Central memory CD4-positive, alpha-beta T cell (primary cell): ENCODE measurements around the gene HES7.

Experiments
- DNase-seq: peaks from one replicate; pipeline ENCODE4 v3.0.0; 2022

HES7 gene

DNA sequence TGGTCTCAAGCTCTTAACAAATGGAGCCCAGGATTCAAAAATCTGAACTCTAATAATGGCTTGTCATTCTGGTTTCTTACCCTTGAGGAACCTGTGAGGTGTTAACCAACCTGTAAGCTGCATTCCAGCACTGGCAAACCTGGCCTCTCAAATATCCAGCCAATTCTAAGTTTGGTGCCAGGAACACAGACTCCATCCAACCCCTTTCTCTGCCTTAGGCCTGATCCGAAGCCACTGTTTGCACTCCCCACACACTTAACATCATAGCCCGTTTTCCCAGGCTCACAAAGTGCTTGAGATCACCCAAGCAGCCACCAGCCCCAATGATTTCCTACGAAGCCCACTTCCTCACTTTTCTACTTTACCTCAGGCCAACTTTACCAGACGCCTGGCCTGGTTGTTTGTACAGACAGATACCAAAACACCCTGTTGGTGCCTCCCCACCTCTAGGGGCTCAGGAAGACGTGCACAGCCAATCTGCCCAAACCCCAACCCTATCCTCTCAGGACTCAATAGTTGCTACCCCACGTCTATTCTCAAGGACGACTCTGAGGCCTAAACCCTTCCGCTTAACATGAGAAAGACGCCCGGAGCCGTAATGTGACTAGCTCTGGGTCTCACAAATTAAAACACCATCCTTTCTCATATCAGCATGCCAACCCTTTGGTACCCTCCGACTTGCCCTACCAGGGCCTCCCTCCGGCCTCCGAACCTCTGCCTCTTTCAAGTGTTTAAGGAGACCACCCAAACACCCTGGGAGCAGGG is 31.5 kb upstream of the HES7 start:
- peak; percentile 37 for DNase-seq

DNA sequence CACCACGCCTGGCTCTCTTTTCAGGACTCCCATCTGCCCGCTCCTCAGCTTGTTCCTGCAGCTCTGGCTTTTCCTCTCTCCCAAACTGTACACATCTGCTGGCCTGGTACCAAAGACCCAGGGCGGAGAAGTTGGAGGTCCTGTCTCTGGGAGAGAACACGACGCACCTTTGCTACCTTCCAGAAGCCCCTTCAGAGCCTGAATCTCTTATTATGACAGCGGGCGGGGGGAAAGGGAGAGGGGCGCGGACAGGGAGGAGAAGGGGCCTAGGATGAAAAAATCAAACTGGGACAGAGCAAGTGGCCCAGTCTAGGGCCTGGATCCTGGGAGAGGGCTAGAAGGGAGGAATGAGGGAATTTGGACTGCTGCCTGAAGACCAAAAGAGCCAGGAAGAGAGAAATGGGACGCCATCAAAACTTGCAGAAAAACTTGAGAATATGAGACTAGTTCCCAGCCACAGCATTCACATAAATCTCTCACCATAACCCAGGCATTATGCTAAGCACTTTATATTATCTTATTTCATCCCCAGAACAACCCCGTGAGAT is 30.8 kb upstream of the HES7 start:
- no peak for DNase-seq

DNA sequence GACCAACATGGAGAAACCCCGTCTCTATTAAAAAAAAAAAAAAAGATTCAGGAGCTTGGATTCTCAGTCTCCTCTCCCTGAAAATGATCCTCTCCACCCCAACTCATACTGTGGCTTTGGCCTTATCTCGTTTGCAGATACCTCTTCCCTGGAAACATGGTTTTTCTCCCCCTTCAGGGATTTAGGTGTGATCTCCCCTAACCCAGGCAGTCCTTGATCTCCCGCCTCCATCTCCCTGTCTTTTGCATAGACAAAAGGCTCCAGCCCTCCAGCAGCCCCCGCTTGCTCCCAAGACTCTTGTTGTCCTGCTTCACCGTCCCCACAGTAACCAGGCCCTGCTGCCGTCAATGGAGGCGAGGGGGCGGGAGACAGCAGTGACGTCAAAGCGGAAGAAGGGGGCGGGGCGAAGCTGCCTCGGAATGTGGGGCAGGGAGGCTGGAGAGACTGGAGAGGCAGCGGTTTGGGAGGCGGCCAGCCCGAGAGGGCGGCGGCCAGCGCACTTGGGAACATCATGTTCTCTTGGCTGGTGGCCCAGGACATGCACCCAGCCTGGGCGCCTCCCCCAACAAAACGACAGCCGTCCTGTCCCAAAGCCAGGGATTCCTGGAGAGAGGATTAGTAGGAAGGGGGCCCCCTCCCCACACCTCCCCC is 30.2 kb upstream of the HES7 start:
- peak; percentile 95 for DNase-seq

DNA sequence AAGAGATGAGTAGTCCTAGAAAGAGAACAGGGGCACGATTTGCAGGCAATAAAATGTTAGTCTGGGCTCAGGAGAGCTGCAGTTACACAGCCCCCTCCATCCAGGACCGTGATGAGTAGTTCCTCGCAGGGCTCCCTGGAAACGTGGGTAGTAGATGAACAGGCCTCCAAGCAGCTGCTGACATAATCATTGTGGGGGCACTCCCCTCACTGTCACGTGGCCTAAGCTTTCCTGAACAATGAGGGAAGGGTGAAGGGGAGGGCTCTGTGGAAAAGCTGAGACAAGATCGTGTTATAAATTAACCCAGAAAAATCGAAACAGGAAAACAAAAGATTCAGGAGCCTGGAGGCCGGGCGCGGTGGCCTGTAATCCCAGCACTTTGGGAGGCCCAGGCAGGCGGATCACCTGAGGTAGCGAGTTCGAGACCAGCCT is 29.6 kb upstream of the HES7 start:
- peak; percentile 37 for DNase-seq

DNA sequence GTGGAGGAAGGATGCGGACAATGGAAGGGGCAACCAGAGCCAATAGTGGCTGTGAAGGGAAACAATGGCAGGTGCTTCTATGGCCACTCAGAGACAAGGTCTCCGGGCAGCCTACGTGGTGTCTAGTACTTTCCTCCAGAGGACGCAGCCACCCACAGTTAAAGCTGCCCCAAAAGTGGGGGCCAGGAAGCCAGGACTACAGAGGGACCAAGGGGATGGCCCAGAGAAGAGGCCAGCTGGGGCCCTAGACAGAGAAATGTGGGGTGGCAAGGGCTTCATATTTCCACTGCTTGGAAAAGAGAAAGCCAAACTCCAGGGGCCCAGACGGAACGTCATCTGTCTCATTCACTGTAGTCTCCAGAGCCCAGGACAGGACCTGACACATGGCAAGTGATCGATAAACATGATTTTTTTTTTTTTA is 29.1 kb upstream of the HES7 start:
- no peak for DNase-seq

DNA sequence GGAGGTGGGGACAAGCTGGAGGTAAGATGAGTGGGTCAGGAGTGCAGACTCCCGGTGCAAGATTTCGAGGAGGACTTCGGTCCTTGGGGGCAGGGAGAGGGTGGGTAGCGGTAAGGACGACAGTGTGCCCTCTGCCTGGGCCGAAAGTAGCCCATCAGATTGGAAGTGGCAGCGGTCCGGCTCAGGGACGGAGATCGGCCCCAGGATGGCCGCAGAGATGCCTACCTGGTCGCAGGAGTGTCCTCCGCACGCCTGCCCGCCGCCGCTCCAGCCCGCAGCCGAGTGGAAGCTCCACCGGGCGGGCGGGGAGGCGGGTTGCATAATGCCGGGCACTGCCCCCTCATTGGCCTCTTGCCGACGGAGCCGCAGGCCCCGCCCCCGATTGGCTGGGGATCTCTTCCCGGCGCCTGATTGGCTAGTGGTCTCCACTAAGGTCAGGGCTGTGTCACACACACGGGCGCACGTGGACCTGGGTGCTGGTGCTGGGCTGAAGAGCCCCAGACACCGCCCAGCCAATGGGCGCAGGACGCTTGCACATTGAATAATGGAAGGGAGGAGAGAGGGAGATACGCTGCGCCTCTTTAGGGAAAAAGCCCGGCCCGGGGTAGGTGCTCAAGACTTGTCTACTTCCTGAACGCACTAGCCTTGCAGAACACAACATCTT is 28.3 kb upstream of the HES7 start, which contains the start of gene PER1:
Gene PER1, minus strand, starts transcription at position 293 of the 664 bp plus-strand sequence. CDS start 1,698 bp downstream, outside the sequence.
- DNase-seq, result peak; percentile 85

DNA sequence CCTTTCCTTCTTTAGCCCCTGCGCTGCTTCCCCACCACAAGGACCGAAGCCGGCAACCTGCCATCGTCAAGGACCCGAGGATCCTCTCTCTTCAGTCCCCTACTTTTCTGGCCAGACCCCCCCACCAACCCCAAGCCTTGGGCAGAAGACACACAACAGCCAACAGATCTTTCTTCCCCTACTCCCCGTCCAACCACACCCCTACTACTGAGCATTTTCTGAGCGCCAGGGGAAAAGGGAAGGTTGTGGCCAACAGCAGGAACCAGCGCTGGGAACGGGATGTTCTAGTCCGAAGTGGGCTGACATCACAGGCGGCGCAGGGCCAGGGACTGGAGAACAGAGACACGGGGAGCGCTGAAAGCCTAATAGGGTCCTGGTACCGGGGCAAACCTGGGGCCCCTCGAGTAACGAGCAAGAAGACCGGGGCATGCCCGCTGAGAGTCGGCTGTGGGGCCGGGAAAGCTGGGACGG is 27.8 kb upstream of the HES7 start:
- no peak for DNase-seq

DNA sequence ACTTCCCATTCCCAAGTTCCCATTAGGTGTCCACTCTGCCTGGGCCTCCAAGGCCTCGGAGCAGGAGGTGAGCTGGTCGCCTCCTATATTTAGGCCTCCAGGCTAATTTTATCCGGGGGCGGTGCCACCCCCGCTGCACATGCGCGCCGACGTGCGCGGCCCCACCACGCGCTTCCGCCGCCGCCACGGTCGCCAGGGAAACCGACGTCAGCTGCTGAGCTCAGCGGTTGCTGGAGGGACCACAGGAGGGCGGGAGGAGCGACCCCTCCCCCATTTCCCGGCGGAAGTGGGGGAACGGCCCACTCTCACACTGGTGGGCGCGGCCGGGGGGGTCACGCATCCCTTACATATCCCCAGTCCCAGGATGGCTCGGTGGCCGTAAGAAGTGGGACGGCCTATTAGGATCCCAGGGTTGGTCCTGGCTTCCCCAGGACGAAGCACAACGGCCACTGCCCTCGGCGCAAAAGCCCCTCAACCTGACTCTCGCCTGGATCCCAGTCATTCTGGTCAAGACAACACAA is 27.3 kb upstream of the HES7 start:
- peak; percentile 93 for DNase-seq

DNA sequence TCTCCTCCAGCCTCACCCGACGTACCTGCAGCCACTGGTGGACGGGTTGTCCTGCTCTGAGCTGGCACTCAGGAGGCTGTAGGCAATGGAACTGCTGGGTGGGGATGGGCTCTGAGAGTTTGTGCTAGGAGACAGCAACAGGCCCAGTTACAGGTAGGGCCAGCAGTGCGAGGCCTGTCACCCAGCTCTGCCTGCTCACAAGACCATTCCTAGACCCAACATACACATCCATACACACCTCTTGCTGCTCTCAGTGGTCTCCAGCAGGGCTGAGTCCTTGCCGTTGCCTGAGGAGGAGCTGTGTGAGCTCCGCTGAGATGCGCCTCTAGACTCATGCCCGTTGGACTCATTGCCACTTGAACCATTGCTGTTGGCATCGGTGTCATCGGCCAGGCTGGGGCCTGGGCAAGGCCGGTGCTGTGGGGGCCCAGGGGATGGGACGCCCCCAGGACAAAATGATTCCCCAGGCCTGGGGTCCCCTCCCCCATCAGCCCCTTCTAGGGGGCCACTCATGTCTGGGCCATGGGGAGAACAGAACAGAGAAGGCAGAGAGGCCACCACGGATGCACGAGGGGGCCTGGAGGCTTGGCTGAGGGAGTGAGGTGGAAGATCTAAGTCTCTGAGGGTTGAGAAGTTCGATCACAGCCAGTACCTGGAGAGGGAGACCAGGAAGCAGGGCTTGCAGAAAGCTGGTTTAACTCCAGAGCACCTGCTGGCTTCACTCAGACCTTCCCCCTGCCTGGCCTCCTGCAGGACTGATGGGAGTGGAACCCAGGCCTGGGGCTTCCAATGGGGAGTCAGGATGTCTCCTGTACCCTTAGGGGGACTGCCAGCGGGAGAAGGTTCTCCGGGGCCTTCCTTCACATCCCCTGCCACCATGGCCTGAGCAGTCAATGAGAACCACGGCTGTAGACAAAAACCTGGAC is 26.6 kb upstream of the HES7 start:
- DNase-seq, result no peak

DNA sequence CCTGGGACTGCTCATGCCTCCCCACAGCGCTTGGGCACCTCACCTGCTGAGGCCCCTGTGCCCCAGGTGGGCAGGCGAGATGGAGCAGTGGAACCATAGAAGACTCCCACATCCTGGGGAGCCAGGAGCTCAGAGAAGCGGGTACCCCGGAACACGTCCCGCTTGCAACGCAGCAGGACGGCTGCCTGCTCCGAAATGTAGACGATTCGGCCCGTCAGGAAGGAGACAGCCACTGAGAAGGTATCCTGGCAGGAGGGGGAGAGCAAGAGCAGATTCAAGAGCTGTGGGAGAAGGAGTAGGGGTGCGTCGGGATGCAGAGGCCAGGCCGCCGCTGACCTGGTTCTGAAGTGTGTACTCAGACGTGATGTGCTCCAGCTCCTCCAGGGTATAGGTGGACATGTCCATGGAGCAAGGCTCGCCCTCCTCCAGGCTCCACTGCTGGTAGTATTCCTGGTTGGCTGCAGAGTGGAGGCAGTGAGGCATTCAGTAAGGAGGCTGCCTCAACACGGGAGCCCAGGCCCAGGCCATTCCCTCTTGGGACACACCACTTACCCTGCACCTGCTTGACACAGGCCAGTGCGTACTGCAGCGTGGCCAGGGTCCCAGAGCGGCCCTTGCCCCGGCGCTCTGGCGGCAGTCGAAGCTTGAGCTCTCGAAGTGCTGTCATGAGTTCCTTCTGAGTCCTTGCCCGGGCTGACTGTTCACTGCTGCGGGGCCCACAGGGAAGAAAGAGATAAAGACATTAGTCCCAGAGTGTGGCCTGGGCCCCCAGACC is 25.7 kb upstream of the HES7 start:
- no peak for DNase-seq

DNA sequence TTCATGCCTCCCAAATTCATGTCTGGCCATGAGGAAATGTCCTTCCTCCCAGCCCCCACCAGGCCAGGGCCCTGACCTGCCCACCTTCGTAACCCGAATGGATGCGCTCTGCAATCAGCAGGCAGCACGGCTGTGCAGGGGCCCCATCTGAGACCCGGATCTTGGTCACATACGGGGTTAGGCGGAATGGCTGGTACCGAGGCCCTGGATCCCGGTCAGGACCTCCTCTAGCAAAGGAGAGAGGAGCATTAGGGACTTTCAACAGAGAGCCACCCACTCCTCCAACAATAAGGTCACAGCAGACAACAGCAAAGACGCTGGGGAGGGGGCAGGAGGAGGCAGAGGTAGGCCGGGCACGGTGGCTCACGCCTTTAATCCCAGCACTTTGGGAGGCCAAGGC is 24.7 kb upstream of the HES7 start:
- no peak for DNase-seq

DNA sequence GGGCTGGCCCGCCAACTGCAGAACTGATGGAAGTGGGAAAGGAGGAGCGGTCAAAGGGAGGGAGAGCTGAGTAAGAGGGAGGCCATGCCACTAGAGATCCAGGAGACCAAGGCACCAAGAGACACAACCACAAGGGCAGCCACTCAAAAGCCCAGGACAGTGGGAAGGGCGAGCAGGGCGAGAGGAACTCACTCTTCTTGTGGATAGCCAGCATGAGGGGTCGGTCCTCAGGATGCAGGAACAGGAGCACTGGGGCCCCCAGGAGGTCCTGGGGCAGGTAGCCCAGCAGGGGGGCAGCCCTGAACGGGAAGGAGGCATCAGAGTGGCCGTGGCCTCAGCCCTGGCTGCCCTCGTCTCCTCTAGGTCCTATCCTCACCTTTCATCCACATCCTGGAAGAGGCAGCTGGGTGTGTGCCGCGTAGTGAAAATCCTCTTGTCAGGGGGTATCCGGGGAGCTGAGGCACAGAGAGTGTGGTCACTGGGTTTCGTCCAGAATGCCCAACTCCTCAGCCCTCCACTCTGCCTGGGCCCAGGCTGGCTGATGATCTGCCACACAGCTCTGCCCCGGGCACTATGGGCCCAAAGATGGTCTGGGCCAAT is 24.0 kb upstream of the HES7 start:
- no peak for DNase-seq

DNA sequence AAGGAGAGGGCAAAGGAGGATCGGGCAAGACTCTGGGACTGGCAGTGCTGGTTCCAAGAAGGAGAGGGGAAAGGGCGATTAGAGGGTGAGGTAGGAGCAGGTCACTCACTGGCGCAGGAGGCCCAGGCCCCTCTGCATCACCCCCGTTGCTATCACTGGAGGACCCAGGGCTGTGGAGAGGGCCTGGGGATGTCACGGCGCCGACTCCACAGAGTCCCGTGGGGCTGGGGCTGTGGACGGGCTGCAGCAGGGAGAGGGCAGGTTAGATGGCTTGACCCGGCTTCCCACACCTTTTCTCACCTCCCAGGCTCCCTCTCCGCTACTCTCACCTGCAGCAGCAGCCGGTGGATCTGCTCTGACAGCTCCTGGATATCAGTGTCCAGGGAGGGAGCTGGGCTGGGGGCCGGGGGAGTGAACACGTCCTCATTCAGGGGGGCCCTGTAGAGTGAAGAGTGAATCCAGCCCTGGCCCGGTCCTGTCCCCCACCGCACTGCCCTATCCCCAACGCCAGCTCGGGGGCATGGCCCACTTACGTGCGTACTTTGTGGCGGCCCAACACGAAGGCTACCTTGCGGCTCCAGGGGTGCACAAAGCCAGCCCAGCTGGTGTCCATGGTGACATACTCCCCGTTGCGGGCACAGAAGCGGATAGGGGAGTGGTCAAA is 23.4 kb upstream of the HES7 start:
- no peak for DNase-seq

DNA sequence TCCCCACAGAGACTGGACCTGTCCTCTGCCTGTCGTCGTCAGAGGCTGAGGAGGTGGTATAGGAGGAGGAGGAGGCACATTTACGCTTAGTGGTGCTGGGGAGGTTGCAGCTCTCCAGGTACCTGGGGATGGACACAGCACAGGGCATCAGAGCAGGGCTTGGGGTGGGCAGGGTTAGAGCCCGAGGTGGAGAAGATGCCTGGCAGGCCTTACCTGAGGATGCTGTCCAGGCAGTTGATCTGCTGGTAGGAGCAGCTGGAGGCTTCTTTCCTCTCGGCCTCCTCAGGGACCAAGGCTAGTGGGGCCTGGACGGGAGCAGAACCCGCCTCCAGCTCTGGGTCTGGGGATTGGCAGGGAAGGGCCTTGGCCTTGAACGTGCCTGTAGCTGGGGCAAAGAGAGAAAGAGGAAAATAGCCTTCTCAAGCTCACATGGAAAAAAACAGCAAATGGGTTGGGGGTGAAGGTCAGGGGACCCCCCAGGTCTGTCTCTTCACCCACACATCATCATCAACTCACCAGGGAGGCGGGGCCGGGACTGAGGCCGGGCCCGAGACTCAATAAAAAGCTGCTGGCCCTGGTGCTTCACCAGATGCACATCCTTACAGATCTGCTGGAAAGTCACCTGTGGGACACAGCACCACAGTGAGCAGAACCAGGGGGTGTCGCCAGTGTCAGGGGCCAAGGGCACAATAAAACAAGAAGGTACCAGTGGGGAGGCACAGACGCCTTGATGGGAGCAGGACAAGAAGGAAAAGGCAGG is 22.7 kb upstream of the HES7 start:
- no peak for DNase-seq

DNA sequence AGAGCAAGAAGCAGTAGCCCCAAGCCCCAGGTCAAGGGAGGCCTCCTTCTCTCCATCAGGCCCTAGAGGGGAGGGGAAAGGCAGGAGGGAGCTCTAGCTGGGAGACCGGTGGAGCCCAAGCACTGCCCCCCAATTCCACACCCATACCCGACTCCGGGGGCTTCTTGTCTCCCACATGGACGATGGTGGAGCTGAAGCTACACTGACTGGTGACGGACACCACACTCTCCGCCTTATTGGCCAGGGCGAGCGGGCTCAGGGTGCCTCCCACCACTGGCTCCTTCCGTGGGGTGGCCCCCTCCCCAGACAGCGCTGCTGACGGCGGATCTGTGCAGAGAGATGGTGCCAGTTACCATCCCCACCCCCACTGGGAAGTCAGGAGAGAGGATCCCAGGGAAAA is 21.9 kb upstream of the HES7 start:
- no peak for DNase-seq

DNA sequence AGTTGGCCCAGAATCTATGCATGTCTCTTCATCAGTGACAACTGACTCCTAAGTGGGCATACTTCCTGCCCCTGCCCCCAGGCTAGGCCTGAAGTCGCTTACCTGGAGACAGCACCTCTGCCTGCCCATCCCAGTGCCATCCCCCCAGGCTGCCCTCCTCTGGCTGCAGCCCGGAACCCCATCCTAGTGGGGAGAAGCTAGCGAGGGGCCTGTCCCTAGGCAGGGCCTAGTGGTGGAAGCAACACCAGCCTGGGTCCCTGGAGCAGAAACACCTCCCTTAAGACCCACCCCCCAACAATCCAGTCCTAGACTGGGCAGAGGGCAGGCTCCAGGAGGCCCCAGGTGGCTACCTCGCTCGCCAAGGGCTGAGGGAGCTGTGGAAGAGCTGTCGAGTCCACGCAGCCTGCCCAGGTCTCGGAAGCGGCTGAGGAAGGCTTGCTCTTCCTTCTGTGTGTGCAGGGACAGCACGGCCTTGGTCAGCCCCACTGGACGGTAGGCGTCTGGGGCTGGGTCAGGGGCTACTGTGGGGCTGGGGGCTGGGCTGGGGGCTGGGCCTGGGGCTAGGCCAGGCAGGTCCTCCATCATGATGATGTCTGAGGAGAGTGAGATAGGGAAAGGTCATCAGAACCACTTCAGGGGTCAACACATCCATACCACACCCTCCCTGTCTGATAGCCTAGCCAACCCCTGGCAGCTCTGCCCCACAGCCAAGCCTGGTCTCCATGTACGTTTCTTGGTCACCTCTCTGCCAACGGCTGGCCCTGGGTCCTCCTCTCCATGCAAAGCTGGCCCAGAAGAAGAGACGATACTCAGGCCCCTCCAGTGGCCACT is 20.7 kb upstream of the HES7 start:
- no peak for DNase-seq

DNA sequence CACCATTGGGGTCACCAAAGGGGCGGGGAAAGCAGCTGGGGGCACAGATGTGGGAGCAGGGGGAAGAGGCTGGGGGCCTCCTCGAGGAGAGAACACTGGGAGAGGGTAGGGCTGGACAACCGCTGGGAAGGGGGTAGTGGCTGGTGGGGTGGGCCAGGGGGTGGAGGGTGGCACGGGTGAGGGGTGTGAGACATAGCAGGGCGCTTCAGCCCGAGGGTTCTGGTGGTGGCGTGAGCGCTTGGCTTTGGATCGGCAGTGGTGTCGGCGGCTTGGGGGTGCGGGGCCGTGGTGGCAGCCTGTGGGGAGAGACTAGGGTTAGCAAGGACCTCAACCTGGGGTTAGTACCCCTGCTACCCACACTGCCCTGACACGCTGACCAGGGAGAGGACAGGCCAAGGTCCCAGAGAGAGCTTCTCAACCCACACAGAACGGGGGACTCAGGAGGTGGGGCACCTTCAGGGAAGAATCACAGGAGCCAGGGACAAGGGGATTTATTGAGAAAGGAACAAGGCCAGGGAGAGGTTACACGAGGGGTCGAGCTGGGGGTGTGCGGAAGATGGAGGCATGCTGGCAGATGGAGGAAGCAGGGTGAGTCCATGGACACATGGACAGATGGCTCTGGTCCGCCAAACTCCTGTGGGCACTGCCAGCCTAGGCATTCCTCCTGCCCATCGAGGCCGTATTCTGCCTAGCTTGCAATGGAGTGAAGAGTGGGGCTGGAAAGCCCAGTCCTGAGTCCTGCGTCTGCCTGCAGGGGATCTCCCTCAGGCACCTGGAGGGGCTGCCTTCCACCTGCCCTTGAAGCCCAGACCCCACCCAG is 19.9 kb upstream of the HES7 start:
- no peak for DNase-seq
